HG02852 (cell line): ENCODE data around the gene RNGTT.
"Not testable (repeated sequence)": the region's sequence is repeated elsewhere in the genome, so short reads cannot be mapped to it uniquely, and the experiment has no call there.

Source experiments
- ATAC-seq: cut with Tn5 transposase; IDR thresholded peaks from one replicate; pipeline ENCODE4 v1.9.1; 2021; ENCODE audit warnings: mild to moderate bottlenecking, moderate library complexity; ENCODE audit not compliant: unreplicated experiment

RNGTT gene

GRCh38 chr6:88741939-88742338 is 221.5 kb downstream of the RNGTT start:
- no peak for ATAC-seq

GRCh38 chr6:88741071-88741470 is 222.3 kb downstream of the RNGTT start:
- ATAC-seq: no peak

GRCh38 chr6:88734544-88734943 is 228.9 kb downstream of the RNGTT start:
- ATAC-seq: no peak

- no peak for ATAC-seq
Observed at GRCh38 chr6:88730611-88731011, 232.8 kb downstream of the RNGTT start.

- no peak for ATAC-seq
Observed at GRCh38 chr6:88728756-88729155, 234.7 kb downstream of the RNGTT start.

- ATAC-seq: not testable (repeated sequence)
Observed at GRCh38 chr6:88726409-88726808, 237.0 kb downstream of the RNGTT start.

GRCh38 chr6:88725111-88725975 is 238.1 kb downstream of the RNGTT start:
- no peak for ATAC-seq

GRCh38 chr6:88722686-88723085 is 240.7 kb downstream of the RNGTT start:
- no peak for ATAC-seq

GRCh38 chr6:88716399-88716798 is 247.0 kb downstream of the RNGTT start:
- ATAC-seq: not testable (repeated sequence)

- ATAC-seq: no peak
Observed at GRCh38 chr6:88712243-88712936, 251.0 kb downstream of the RNGTT start.

GRCh38 chr6:88709819-88710246 is 253.6 kb downstream of the RNGTT start:
- ATAC-seq: no peak

- no peak for ATAC-seq
Observed at GRCh38 chr6:88708197-88708744, 255.1 kb downstream of the RNGTT start.

- peak; percentile 87 for ATAC-seq
Observed at GRCh38 chr6:88705601-88706000, 257.8 kb downstream of the RNGTT start.

- ATAC-seq: no peak
Observed at GRCh38 chr6:88704980-88705379, 258.4 kb downstream of the RNGTT start.

GRCh38 chr6:88702956-88703556 is 260.4 kb downstream of the RNGTT start:
- ATAC-seq: no peak

GRCh38 chr6:88698661-88699060 is 264.8 kb downstream of the RNGTT start:
- no peak for ATAC-seq

GRCh38 chr6:88695937-88696336 is 267.5 kb downstream of the RNGTT start:
- no peak for ATAC-seq

GRCh38 chr6:88683734-88684133 is 279.7 kb downstream of the RNGTT start:
- no peak for ATAC-seq

GRCh38 chr6:88680654-88681053 is 282.8 kb downstream of the RNGTT start:
- ATAC-seq: no peak

- no peak for ATAC-seq
Observed at GRCh38 chr6:88679841-88680240, 283.6 kb downstream of the RNGTT start.

- ATAC-seq: no peak
Observed at GRCh38 chr6:88677356-88677755, 286.1 kb downstream of the RNGTT start.
